Measurements from ENCODE around the gene MAP2K1.

The MAP2K1 gene

GRCh38 chr15:66394472-66394871, 7.8 kb downstream of the MAP2K1 start:
- DNase-seq, result no peak

- no peak for DNase-seq
Measured at GRCh38 chr15:66394915-66395314, 8.2 kb downstream of the MAP2K1 start.

- DNase-seq, result no peak
Measured at GRCh38 chr15:66399276-66399675, 12.6 kb downstream of the MAP2K1 start.

GRCh38 chr15:66400351-66400774, 13.7 kb downstream of the MAP2K1 start:
- DNase-seq, result no peak

- DNase-seq, result no peak
Measured at GRCh38 chr15:66401130-66402021, 14.7 kb downstream of the MAP2K1 start.

GRCh38 chr15:66402761-66403284, 16.1 kb downstream of the MAP2K1 start:
- no peak for DNase-seq

- DNase-seq, result no peak
Measured at GRCh38 chr15:66403323-66403722, 16.6 kb downstream of the MAP2K1 start.

GRCh38 chr15:66404122-66404521, 17.4 kb downstream of the MAP2K1 start:
- DNase-seq, result no peak

- no peak for DNase-seq
Measured at GRCh38 chr15:66404532-66404931, 17.8 kb downstream of the MAP2K1 start.

GRCh38 chr15:66405007-66405406, 18.3 kb downstream of the MAP2K1 start:
- DNase-seq, result no peak

- no peak for DNase-seq
Measured at GRCh38 chr15:66405615-66406014, 18.9 kb downstream of the MAP2K1 start.

- DNase-seq, result no peak
Measured at GRCh38 chr15:66408254-66408653, 21.5 kb downstream of the MAP2K1 start.

GRCh38 chr15:66408675-66409282, 22.1 kb downstream of the MAP2K1 start:
- no peak for DNase-seq

- no peak for DNase-seq
Measured at GRCh38 chr15:66409565-66410108, 22.9 kb downstream of the MAP2K1 start.

GRCh38 chr15:66411190-66411589, 24.5 kb downstream of the MAP2K1 start:
- DNase-seq, result peak; percentile 23

GRCh38 chr15:66412220-66412619, 25.5 kb downstream of the MAP2K1 start:
- no peak for DNase-seq

GRCh38 chr15:66413579-66413978, 26.9 kb downstream of the MAP2K1 start:
- no peak for DNase-seq

- DNase-seq, result no peak
Measured at GRCh38 chr15:66415360-66415759, 28.6 kb downstream of the MAP2K1 start.

- no peak for DNase-seq
Measured at GRCh38 chr15:66417736-66418135, 31.0 kb downstream of the MAP2K1 start.

GRCh38 chr15:66419471-66419870, 32.8 kb downstream of the MAP2K1 start:
- DNase-seq, result no peak

GRCh38 chr15:66422347-66422746, 35.6 kb downstream of the MAP2K1 start:
- no peak for DNase-seq

- DNase-seq, result no peak
Measured at GRCh38 chr15:66423149-66423548, 36.4 kb downstream of the MAP2K1 start.

GRCh38 chr15:66424963-66425612, 38.4 kb downstream of the MAP2K1 start:
- DNase-seq, result no peak

All from CD4-positive, alpha-beta T cell treated with Interleukin-21 for 1 hour (primary cell).